Urinary bladder (tissue), 4 donors: ENCODE measurements around the gene USH1C. TPM values are rescaled to one million over a fixed set of nuclear protein-coding genes. Genes with fewer than 3 reads are reported as not detected.

Source experiments
- DNase-seq: peaks from one replicate; pipeline ENCODE4 v3.0.0-alpha.2; 2015; ENCODE audit errors: extremely low spot score
- H3K27ac ChIP-seq: one replicate; pipeline ENCODE4 v1.5.1; 2013; ENCODE audit warnings: low read depth, mild to moderate bottlenecking, moderate library complexity
- H3K36me3 ChIP-seq: one replicate; pipeline ENCODE4 v1.6.1; 2013; ENCODE audit warnings: mild to moderate bottlenecking, moderate library complexity; ENCODE audit not compliant: insufficient read depth
- H3K4me1 ChIP-seq: one replicate; pipeline ENCODE4 v1.6.1; 2013; ENCODE audit warnings: mild to moderate bottlenecking, moderate library complexity; ENCODE audit not compliant: insufficient read depth
- H3K4me3 ChIP-seq: one replicate; pipeline ENCODE4 v1.5.1; 2013; ENCODE audit warnings: low read depth, low read length
- WGBS: extraction: QIAGEN DNeasy Blood & Tissue Kit; methylation state at CpG from one replicate; pipeline ENCODE4 v1.1.7; 2013; 5-methylcytosine and 5-hydroxymethylcytosine counted together
- polyA plus RNA-seq: library from polyadenylated mRNA; stranded (reverse); fragments of 200-250 nt; gene quantifications from one replicate; pipeline ENCODE4 v1.2.3, GENCODE V29; 2013
- total RNA-seq: library from RNA; depleted of rRNA; stranded (reverse); fragments of >200 nt; gene quantifications from one replicate; pipeline ENCODE4 v1.2.3, GENCODE V29; 2014
- donor health status: healthy with polysubstance abuse.
- donor health status: healthy.

The USH1C gene
- total and polyA plus RNA-seq, 2 donors, result 0.10 to 0.74 TPM

- H3K4me3 ChIP-seq, result no peak overlapping the region
- H3K36me3 ChIP-seq, result no peaks in the 10 kb centered on the region
- no peak for DNase-seq
- H3K27ac ChIP-seq, result no peak overlapping the region
- no peaks in the 10 kb centered on the region for H3K4me1 ChIP-seq
- 82% methylated on average over 16 of the region's 16 CpGs for WGBS
These were observed 31.5 kb upstream of the USH1C start for GRCh38 chr11:17575431-17576425.

- H3K27ac ChIP-seq, result no peak overlapping the region
- no peaks in the 10 kb centered on the region for H3K36me3 ChIP-seq
- 96% methylated on average over 9 of the region's 9 CpGs for whole genome bisulfite sequencing
- no peaks in the 10 kb centered on the region for H3K4me1 ChIP-seq
- no peak overlapping the region for H3K4me3 ChIP-seq
- no peak for DNase-seq
These were observed 30.2 kb upstream of the USH1C start for GRCh38 chr11:17574141-17575091.

DNA sequence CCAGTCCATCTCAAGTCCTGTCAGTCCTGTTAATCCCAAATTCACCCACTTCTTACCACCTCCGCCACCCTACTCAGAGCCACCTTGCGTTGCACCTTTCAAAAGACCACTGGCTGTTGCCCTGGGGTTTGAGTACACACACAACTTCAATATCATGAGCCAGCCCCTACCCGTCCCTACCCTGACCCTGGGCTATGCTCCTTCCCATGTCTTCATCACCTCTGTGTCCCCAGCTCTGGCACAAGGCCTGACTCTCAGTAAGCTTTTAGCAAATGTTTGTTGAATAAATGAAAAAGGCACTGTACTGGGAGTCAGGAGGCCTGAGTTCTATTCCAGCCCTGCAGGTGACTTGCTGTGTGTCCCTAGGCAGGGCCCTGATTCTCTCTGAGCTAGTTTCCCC, 29.3 kb upstream of the USH1C start:
- Histone ChIP-seq H3K4me3 (no peak overlapping the region), H3K4me1 (no peaks in the 10 kb centered on the region), H3K36me3 (no peaks in the 10 kb centered on the region), H3K27ac (no peak overlapping the region)
- WGBS, result 95% methylated on average over 3 of the region's 3 CpGs
- no peak for DNase-seq

DNA sequence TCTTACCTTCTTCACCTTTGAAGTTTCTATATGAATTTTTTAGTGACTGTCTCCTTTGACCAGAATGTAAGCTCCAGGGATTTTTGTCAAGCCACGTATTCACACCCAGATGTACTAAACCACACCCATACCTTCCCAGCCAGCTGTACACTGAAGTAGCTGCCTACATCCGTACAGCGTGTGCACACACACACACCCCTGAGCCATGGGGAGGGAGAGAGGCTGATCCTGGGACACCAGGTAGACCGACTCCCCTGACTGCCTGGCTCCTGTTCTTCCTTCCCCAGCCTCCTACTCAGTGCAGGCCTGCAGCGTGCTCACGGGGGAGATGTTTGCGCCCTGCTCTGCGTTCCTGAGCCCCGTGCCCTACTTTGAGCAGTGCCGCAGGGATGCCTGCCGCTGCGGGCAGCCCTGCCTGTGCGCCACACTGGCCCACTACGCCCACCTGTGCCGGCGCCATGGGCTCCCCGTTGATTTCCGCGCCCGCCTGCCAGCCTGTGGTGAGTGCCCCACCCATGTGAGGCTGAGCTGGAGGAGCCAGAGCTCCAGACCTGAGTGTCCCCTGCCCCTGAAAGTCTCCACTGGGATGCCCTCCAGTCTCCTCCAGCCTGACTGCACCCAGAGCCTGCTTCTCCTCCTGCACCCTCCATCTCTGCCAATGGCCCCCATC, 28.7 kb upstream of the USH1C start:
- Histone ChIP-seq H3K4me3 (no peak overlapping the region), H3K27ac (no peak overlapping the region), H3K36me3 (no peaks in the 10 kb centered on the region), H3K4me1 (no peaks in the 10 kb centered on the region)
- no peak for DNase-seq
- 91% methylated on average over 20 of the region's 20 CpGs for WGBS

GRCh38 chr11:17572359-17572690, 28.1 kb upstream of the USH1C start:
- no peaks in the 10 kb centered on the region for H3K36me3 ChIP-seq
- H3K4me3 ChIP-seq, result no peak overlapping the region
- no peak for DNase-seq
- no peak overlapping the region for H3K27ac ChIP-seq
- no peaks in the 10 kb centered on the region for H3K4me1 ChIP-seq
- 43% methylated on average over 3 of the region's 3 CpGs for WGBS

- no peaks in the 10 kb centered on the region for H3K36me3 ChIP-seq
- H3K4me1 ChIP-seq, result no peaks in the 10 kb centered on the region
- DNase-seq, result no peak
- no peak overlapping the region for H3K4me3 ChIP-seq
- no peak overlapping the region for H3K27ac ChIP-seq
- WGBS, result 82% methylated on average over 14 of the region's 14 CpGs
These were observed 27.5 kb upstream of the USH1C start for GRCh38 chr11:17571431-17572358.

DNA sequence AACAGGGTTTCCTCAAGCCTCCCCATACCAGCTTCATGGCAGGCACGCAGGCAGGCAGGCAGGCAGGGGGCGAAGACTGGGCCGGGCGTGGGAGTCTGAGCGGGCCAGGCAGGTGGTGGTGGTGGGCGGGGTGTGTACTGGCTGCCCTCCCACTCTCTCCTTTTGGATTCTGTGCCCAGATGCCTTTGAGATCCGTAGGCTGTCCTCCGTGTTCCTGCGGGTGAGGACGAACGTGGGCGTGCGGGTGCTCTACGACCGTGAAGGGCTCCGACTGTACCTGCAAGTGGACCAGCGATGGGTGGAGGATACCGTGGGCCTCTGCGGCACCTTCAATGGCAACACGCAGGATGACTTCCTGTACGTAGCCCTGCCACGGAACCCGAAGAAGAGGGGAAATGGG, 25.8 kb upstream of the USH1C start:
- Histone ChIP-seq H3K36me3 (no peaks in the 10 kb centered on the region), H3K27ac (no peak overlapping the region), H3K4me1 (no peaks in the 10 kb centered on the region), H3K4me3 (no peak overlapping the region)
- DNase-seq, result no peak
- WGBS, result 88% methylated on average over 23 of the region's 23 CpGs

DNA sequence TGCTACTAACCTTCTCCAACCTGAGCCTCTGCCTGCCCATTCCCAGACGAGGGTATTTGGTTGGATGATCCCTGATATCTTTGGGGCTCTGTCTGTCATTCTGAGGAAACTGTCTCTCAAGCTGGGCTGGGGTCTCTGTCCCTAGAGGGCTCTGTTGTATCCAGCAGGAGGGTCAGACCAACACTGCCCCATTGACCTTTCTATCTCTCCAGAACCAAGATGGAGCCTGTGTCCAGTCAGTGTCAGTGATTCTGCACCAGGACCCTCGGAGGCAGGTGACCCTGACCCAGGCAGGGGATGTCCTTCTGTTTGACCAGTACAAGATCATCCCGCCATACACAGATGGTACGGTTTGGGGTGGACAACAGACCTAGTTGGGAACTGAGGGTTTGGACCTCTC, 24.7 kb upstream of the USH1C start:
- DNase-seq, result no peak
- Histone ChIP-seq H3K36me3 (no peaks in the 10 kb centered on the region), H3K4me3 (no peak overlapping the region), H3K27ac (no peak overlapping the region), H3K4me1 (no peaks in the 10 kb centered on the region)
- WGBS, result 76% methylated on average over 4 of the region's 4 CpGs

GRCh38 chr11:17564687-17565042, 20.4 kb upstream of the USH1C start:
- H3K36me3 ChIP-seq, result no peaks in the 10 kb centered on the region
- WGBS, result 55% methylated on average over 2 of the region's 2 CpGs
- no peak overlapping the region for H3K4me3 ChIP-seq
- DNase-seq, result no peak
- H3K27ac ChIP-seq, result no peak overlapping the region
- no peaks in the 10 kb centered on the region for H3K4me1 ChIP-seq

GRCh38 chr11:17563961-17564686, 19.9 kb upstream of the USH1C start:
- Histone ChIP-seq H3K36me3 (no peaks in the 10 kb centered on the region), H3K4me1 (no peaks in the 10 kb centered on the region), H3K27ac (no peak overlapping the region), H3K4me3 (no peak overlapping the region)
- no peak for DNase-seq
- WGBS, result 81% methylated on average over 4 of the region's 4 CpGs

- no peak overlapping the region for H3K27ac ChIP-seq
- no peaks in the 10 kb centered on the region for H3K36me3 ChIP-seq
- no peaks in the 10 kb centered on the region for H3K4me1 ChIP-seq
- H3K4me3 ChIP-seq, result no peak overlapping the region
- DNase-seq, result no peak
These were observed 19.0 kb upstream of the USH1C start for GRCh38 chr11:17563231-17563646.

DNA sequence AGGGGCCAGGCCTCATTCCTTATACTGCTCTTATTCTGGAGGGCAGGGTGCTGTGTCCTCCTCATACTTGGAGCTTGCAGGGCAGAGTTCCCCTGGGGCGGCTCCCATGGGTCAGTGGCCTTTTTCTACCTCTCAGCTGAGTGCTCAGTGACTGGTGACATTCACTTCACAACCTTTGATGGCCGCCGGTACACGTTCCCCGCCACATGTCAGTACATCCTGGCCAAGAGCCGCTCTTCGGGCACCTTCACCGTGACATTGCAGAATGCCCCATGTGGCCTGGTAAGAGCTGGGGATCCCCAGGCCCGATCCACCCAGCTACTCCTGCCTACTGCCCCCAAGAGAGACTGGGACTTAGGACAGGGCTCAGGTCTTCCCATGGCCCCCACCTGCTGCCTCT, 17.3 kb upstream of the USH1C start:
- Histone ChIP-seq H3K36me3 (no peaks in the 10 kb centered on the region), H3K4me1 (no peaks in the 10 kb centered on the region), H3K27ac (no peak overlapping the region), H3K4me3 (no peak overlapping the region)
- no peak for DNase-seq
- WGBS, result 95% methylated on average over 9 of the region's 9 CpGs
